ENCODE results near the gene PISD. TPM values are rescaled to one million over a fixed set of nuclear protein-coding genes. Genes with fewer than 3 reads are reported as not detected.
"Not testable (repeated sequence)": the region's sequence is repeated elsewhere in the genome, so short reads cannot be mapped to it uniquely, and the experiment has no call there.

The PISD gene
- 10 to 100 TPM; 29.8 to 45.7 (median 36.0) TPM for polyA plus RNA-seq (ENCODE audit: insufficient read length in 4 of 4)

DNA sequence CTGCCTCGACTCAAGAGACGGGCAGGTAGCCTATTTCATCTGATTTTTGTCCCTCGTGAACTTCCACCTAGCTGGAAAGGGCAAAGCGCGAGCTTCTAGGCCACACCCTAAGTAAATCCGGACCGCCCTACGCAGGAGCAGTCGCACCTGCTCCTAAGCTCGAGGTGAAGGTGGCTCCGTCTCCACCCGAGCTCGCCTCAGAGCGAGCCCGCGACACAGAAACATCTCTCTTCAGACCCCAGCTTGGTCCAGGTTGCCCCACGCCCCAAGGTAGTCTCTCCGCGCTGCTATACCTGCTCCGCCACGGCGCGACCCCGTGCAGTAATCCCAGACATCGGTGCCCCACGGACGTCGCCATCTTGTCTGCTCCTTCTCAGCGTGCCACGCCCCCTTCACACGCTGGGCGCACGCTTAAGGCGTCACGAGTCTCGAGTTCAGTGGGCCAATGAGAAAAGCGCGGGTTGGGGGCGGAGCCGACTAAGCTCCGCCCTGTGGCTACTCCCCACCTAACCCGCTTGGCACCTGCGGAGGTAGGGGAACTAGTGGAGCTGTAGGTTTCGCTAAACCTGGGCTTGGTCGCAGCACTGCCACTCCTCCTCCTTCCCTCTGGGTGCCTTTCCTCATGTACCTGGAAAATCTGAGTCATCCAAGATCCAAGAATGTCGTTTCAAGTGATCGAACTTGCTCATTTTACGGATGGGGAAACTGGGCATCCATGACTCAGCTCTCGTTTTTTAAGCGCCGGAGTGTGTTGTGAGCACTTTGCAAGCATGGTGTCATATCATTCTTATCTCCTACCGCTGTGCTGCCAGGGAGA is at the start of gene PISD:
PISD (minus strand) TSS at position 365 of the 817 bp plus-strand sequence; CDS start at position 358, 7 bp downstream.
- DNase-seq (ENCODE audit: low read depth in 4 of 4, low spot score in 2 of 4) = peak; percentile 86 to 97 (median 92)

GRCh38 chr22:31711226-31711625 is 49.2 kb upstream of the PISD start:
- DNase-seq (ENCODE audit: low read depth in 4 of 4, low spot score in 2 of 4) = not testable (repeated sequence)

DNA sequence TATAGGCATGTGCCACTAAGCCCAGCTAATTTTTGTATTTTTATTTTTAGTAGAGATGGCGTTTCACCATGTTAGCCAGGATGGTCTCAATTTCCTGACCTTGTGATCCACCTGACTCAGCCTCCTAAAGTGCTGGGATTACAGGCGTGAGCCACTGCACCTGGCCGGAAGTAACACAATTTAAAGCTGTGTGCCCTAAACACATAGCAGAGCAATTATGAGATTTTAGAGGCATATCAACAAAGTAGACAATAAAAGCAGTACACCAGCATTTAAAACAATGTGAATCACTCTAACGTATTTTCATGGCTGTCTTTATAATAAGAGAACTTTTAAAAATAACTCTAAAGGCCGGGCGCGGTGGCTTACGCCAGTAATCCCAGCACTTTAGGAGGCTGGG is 45.5 kb upstream of the PISD start:
- DNase-seq (ENCODE audit: low read depth in 4 of 4, low spot score in 2 of 4) = no peak

DNA sequence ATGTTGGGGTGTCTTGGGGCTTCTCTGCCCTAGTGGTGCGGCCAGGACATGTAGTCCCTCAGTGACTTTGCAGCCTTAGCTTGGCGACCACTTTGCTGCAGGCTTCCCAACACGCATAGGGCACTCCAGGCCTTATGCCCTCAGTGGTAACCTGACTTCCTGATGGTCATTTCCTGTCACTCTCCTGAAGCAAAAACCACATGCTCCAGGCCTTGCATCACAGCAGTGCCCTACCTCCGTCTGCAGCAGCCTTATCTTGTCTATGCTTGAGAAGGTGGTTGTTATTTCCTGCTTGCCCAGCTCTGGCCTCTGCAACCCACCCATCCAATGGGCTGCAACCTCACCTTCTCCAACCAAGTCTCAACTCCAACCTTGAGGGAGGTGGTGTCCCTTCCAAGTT is 33.4 kb upstream of the PISD start:
- DNase-seq (ENCODE audit: low read depth in 4 of 4, low spot score in 2 of 4) = no peak

DNA sequence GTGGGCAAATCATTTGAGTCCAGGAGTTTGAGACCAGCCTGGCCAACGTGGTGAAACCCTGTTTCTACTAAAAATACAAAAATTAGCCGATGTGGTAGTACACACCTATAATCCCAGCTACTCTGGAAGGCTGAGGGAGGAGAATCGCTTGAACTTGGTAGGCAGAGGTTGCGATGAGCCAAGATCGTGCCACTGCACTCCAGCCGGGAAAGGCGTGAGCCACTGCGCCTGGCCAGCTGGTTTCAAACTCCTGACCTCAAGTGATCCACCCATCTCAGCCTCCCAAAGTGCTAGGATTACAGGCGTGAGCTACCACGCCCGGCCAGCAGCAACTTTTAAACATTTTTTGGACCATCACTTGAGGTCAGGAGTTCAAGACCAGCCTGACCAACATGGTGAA is 32.0 kb upstream of the PISD start:
- not testable (repeated sequence) for DNase-seq (ENCODE audit: low read depth in 4 of 4, low spot score in 2 of 4)

DNA sequence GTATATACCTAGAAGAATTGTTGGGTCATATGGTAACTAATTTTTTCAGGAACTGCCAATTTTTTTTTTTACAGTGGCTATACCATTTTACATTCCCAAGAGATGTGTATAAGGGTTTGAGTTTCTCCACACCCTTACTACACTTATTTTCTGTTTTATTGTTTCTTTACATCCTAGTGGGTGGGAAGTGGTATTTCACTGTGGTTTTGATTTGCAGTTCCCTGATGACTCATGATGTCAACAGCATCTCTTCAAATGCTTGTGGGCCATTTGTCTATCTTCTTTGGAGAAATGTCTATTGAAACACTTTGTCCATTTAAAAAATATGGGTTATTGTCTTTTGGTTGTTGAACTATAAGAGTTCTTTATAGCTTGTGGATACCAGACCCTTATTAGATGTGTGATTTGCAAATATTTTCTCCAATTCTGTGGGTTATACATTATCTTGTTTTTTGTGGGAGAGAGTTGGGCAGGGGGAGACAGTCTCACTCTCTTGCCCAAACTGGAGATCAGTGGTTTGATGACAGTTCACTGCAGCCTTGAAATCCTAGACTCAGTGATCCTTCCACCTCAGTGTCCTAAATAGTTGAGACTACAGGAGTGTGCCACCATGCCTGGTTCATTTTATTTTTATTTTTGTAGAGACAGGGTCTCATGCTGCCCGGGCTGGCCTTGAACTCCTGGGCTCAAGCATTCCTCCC is 30.3 kb upstream of the PISD start:
- no peak for DNase-seq (ENCODE audit: low read depth in 4 of 4, low spot score in 2 of 4)

- no peak for DNase-seq (ENCODE audit: low read depth in 4 of 4, low spot score in 2 of 4)
These were observed 29.4 kb upstream of the PISD start for GRCh38 chr22:31691408-31691807.

- no peak for DNase-seq (ENCODE audit: low read depth in 4 of 4, low spot score in 2 of 4)
These were observed 21.4 kb upstream of the PISD start for GRCh38 chr22:31683181-31684105.

DNA sequence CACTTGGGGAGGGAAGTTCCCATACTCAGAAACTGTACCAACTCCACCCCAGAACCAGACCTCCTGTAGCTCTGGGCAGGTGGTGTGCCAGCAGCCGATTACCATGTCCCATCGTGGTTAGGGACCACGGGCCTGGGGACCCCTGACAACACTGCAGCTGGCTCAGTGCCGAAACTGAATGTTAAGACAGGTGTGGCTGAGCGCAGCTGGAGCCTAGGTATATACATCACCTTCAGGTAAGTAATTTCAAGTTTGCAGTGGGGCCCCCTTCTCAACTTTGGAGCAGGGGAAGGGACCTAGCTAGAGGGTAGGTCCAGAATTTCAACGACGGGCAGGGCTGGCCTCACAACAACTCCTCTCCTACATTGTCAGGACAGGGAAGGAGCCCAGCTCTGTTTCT is 20.7 kb upstream of the PISD start:
- no peak for DNase-seq (ENCODE audit: low read depth in 4 of 4, low spot score in 2 of 4)

GRCh38 chr22:31681349-31682345 is 19.6 kb upstream of the PISD start:
- no peak for DNase-seq (ENCODE audit: low read depth in 4 of 4, low spot score in 2 of 4)

DNA sequence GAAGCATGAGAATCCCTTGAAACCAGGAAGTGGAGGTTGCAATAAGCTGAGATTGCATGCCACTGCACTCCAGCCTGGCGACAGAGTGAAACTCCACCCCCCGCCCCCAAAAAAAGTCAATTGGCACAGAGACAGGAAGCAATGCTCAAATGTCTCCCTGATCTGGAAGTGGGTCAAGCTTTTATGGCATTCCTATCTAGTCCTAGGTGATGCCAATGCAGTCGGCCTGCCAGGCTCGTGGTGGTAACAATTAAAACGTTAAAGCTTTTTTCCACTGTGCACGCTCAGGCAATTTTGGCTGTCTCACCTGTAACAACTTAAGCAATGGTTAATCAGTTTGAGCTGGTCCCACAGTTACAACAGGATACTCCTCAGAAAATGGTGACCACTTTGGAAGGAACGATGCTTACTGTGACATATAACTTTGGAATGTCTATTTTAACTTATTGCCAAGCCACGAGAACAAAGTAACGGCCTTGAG is 18.9 kb upstream of the PISD start:
- DNase-seq (ENCODE audit: low read depth in 4 of 4, low spot score in 2 of 4) = no peak

DNA sequence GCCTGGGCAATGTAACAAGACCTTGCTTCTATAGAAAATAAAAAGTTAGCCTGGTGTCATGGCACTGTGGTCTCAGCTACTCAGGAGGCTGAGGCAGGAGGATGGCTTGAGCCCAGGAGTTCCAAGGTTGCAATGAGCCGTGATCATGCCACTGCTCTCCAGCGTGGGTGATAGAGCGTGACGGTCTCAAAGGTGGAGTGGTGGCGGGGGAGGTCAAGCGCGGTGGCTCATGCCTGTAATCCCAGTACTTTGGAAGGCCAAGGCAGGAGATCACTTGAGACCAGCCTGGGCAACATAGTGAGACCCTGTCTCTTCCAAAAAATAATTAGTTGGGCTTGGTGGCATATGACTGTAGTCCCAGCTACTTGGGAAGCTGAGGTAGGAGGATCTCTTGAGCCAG is 16.7 kb upstream of the PISD start:
- DNase-seq (ENCODE audit: low read depth in 4 of 4, low spot score in 2 of 4) = no peak

- DNase-seq (ENCODE audit: low read depth in 4 of 4, low spot score in 2 of 4) = peak; percentile 29 to 73 (median 59)
These were observed 14.7 kb upstream of the PISD start for GRCh38 chr22:31676700-31677099.

GRCh38 chr22:31674219-31674618 is 12.2 kb upstream of the PISD start:
- DNase-seq (ENCODE audit: low read depth in 4 of 4, low spot score in 2 of 4) = not testable (repeated sequence)

- DNase-seq (ENCODE audit: low read depth in 4 of 4, low spot score in 2 of 4) = not testable (repeated sequence)
These were observed 6.8 kb upstream of the PISD start for GRCh38 chr22:31668849-31669248.

DNA sequence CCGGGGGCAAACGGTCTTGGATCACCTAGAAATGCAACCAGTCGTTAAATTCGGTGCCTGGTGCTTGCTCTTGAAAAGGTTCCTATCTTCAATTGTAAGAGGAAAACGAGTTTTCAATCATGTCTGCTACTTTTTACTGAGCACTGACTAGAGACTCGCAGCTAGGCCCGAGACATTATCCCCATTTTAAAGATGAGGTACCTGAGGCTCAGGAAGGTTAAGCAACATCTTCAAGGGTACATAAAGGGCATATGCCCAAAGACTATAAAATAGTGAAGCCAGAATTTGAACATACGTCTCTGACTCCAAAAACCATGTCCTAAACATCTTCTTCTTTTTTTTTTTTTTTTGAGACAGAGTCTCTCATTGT is 638 bp upstream of the PISD start:
- no peak for DNase-seq (ENCODE audit: low read depth in 4 of 4, low spot score in 2 of 4)

GRCh38 chr22:31660860-31661341 is 1.1 kb downstream of the PISD start:
- not testable (repeated sequence) for DNase-seq (ENCODE audit: low read depth in 4 of 4, low spot score in 2 of 4)

DNA sequence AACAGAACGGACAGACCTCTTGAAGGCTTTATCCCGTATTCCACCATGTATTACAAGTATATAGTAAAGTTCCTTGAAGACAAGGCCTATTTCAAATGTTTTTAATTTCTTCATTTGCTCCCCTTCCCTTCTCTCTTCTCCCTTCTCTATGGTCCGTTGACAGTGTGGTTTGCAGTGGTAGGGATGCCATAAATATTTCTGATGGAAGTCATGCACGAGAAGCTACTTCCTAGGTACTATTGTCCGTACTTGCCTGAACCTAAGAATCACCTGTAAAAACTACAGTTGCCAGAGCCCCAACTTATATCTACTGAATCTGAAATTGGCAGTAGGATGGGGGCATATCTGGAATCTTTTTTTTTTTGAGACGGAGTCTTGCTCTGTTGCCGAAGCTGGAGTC is 2.8 kb downstream of the PISD start:
- DNase-seq (ENCODE audit: low read depth in 4 of 4, low spot score in 2 of 4) = no peak

DNA sequence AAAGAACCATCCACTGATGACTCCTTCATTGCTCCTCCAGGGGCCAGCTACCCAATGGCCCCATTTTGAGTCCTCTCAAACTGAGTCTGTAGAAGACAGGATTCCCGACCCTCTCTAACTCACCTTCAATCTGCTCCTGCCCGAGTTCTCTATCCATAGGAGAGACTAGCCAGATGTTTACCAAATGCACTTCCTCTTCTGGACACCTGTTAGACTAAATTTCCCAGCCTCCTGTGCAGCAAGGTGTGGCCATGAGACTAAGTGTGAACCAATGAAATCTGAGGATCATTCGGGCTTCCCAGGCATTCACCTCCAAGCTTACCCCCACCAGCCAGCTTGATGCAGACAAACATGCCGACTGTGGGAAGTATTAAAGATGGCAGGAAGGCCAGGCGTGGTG is 7.6 kb downstream of the PISD start:
- no peak for DNase-seq (ENCODE audit: low read depth in 4 of 4, low spot score in 2 of 4)
